Hepatocyte (in vitro differentiated cells): Measurements from ENCODE around the gene POLG2. TPM values are rescaled to one million over a fixed set of nuclear protein-coding genes. Genes with fewer than 3 reads are reported as not detected.

Source experiments
- DNase-seq: peaks from one replicate; pipeline ENCODE4 v3.0.0-alpha.2; 2016; ENCODE audit warnings: low spot score
- H2AFZ ChIP-seq: fragments of 200-600 bp; sonication (generic); 2 replicates; pipeline ENCODE4 v1.6.0; 2016; ENCODE audit warnings: antibody characterized with exemption, mild to moderate bottlenecking
- H3K27ac ChIP-seq: fragments of 200-600 bp; sonication (generic); 2 replicates; pipeline ENCODE4 v1.5.1; 2016; ENCODE audit warnings: mild to moderate bottlenecking
- H3K27me3 ChIP-seq: fragments of 200-600 bp; sonication (generic); 2 replicates; pipeline ENCODE4 v1.6.1; 2016
- H3K36me3 ChIP-seq: fragments of 200-600 bp; sonication (generic); replicated peaks from 2 replicates; pipeline ENCODE4 v1.5.1; 2016; ENCODE audit warnings: low read depth; ENCODE audit not compliant: insufficient read depth
- H3K4me1 ChIP-seq: fragments of 200-600 bp; sonication (generic); 2 replicates; pipeline ENCODE4 v1.5.1; 2016; ENCODE audit warnings: mild to moderate bottlenecking, moderate library complexity; ENCODE audit not compliant: insufficient read depth
- H3K4me2 ChIP-seq: fragments of 200-600 bp; sonication (generic); 2 replicates; pipeline ENCODE4 v1.6.0; 2016
- H3K4me3 ChIP-seq: fragments of 200-600 bp; sonication (generic); 2 replicates; pipeline ENCODE4 v1.5.1; 2016; ENCODE audit warnings: mild to moderate bottlenecking
- H3K79me2 ChIP-seq: fragments of 200-600 bp; sonication (generic); 2 replicates; pipeline ENCODE4 v1.6.0; 2017; ENCODE audit warnings: mild to moderate bottlenecking
- H3K9me2 ChIP-seq: fragments of 200-600 bp; sonication (generic); replicated peaks from 2 replicates; pipeline ENCODE4 v1.6.0; 2017; ENCODE audit warnings: mild to moderate bottlenecking; ENCODE audit not compliant: insufficient read depth
- H3K9me3 ChIP-seq: fragments of 200-600 bp; sonication (generic); 2 replicates; pipeline ENCODE4 v1.5.1; 2016; ENCODE audit warnings: low read depth, mild to moderate bottlenecking
- H4K20me1 ChIP-seq: fragments of 200-600 bp; sonication (generic); 2 replicates; pipeline ENCODE4 v1.6.0; 2016; ENCODE audit warnings: mild to moderate bottlenecking; ENCODE audit not compliant: insufficient read depth, poor library complexity, severe bottlenecking
- EZH2 ChIP-seq: fragments of 200-600 bp; sonication (generic); IDR thresholded peaks from 2 replicates; pipeline ENCODE4 v1.6.1; 2016; ENCODE audit warnings: antibody characterized with exemption, mild to moderate bottlenecking, borderline replicate concordance
- EZH2phosphoT487 ChIP-seq: fragments of 200-600 bp; sonication (generic); IDR thresholded peaks from one replicate; pipeline ENCODE4 v1.6.1; 2018; ENCODE audit warnings: antibody characterized with exemption, mild to moderate bottlenecking, low read depth, moderate library complexity; ENCODE audit not compliant: unreplicated experiment, severe bottlenecking
- WGBS: methylation state at CpG from one replicate; pipeline ENCODE4 v1.1.6; 2016; ENCODE audit warnings: low lambda C conversion rate; ENCODE audit errors: missing lambda C conversion rate; 5-methylcytosine and 5-hydroxymethylcytosine counted together
- polyA plus RNA-seq: library from polyadenylated mRNA; unstranded; fragments of >200 nt; fragmentation: Nextera tagmentation; extraction: Ambion mirVana; gene quantifications from 2 replicates; pipeline ENCODE4 v1.2.1, GENCODE V29; 2016
- total RNA-seq: library from RNA; depleted of rRNA; stranded (reverse); fragments of >200 nt; gene quantifications from 2 replicates; pipeline ENCODE4 v1.2.3, GENCODE V29; 2014
- TF ChIP-seq, protein P1 (sequence below): fragments of 200-600 bp; sonication (generic); IDR thresholded peaks from 2 replicates; pipeline ENCODE4 v1.5.1; 2016; ENCODE audit warnings: antibody characterized with exemption, mild to moderate bottlenecking; ENCODE audit not compliant: poor library complexity

The POLG2 gene
- total RNA-seq (8.1 and 8.3 TPM in 2 replicates), polyA plus RNA-seq (9.7 and 18.5 TPM in 2 replicates)

DNA sequence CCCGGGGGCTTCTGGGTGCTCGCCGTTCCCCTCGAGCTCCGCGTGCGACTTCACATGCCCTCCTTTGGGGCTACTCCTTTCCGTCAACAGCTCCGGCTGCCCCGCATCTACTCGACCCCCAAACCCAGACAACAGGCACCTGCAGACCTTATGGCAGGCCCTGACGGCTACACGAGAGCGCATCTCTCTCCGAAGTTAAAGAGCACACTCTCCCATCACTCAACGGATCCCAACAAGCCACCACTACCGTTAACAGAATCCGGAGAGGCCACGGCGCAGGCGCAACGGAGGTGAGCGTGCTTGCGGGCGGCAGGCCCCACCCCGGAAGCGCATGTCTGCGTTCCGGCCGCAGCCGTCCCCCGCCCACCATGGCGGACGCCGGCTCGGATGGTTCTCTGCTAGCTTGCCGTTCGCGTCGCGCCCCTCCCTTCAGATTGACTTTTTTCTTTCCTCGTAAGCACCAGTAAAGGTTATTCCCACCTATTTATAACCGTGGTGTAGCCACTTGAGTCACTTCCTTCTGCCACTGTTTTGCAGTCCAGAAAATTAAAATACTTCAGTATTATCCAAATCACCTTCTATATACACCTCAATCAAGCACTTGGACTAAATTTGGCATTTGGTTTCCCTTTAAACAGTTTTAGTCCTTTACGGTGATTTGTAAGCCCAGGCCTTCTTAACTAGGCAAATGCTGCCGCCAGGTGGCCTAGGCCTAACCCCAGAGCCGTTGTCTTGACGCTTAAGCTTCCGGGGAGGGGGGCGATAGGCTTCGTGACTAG, at the start of gene POLG2:
Gene POLG2, minus strand, starts transcription at position 269 of the 779 bp plus-strand sequence. Its CDS starts 86 bp downstream, at position 183.
- Histone ChIP-seq H2AFZ (peak within 1 kb of the TSS; percentile 74), H3K4me3 (peak within 1 kb of the TSS; percentile 60), H3K27ac (peak within 1 kb of the TSS; percentile 93), H3K36me3 (peaks cover 13% of the 10 kb centered on the region), H3K9me3 (no peaks in the 10 kb centered on the region), H4K20me1 (peaks cover 40% of the 10 kb centered on the region), H3K4me2 (peak within 1 kb of the TSS; percentile 80), H3K9me2 (no peaks in the 10 kb centered on the region), H3K79me2 (peaks cover 57% of the 10 kb centered on the region), H3K4me1 (peaks cover 22% of the 10 kb centered on the region), H3K27me3 (no peaks in the 10 kb centered on the region)
- 2% methylated on average over 50 of the region's 50 CpGs for WGBS
- TF ChIP-seq EZH2: no peak
- TF ChIP-seq, protein P1, sequence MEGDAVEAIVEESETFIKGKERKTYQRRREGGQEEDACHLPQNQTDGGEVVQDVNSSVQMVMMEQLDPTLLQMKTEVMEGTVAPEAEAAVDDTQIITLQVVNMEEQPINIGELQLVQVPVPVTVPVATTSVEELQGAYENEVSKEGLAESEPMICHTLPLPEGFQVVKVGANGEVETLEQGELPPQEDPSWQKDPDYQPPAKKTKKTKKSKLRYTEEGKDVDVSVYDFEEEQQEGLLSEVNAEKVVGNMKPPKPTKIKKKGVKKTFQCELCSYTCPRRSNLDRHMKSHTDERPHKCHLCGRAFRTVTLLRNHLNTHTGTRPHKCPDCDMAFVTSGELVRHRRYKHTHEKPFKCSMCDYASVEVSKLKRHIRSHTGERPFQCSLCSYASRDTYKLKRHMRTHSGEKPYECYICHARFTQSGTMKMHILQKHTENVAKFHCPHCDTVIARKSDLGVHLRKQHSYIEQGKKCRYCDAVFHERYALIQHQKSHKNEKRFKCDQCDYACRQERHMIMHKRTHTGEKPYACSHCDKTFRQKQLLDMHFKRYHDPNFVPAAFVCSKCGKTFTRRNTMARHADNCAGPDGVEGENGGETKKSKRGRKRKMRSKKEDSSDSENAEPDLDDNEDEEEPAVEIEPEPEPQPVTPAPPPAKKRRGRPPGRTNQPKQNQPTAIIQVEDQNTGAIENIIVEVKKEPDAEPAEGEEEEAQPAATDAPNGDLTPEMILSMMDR: peak; percentile 56
- peak; percentile 97 for DNase-seq

GRCh38 chr17:64544742-64545141, 47.9 kb upstream of the POLG2 start:
- DNase-seq: no peak
- Histone ChIP-seq H3K4me2 (no peak overlapping the region), H3K36me3 (no peaks in the 10 kb centered on the region), H4K20me1 (no peaks in the 10 kb centered on the region), H3K4me3 (no peak overlapping the region), H3K79me2 (no peaks in the 10 kb centered on the region), H3K9me3 (no peaks in the 10 kb centered on the region), H3K9me2 (no peaks in the 10 kb centered on the region), H3K27ac (no peak overlapping the region), H3K4me1 (no peaks in the 10 kb centered on the region), H2AFZ (no peak overlapping the region), H3K27me3 (no peaks in the 10 kb centered on the region)
- WGBS: 98% methylated on average over 2 of the region's 2 CpGs
- TF ChIP-seq, protein P1: no peak
- TF ChIP-seq EZH2 (no peak), EZH2phosphoT487 (no peak)

- H3K79me2 ChIP-seq: no peaks in the 10 kb centered on the region
- H3K4me3 ChIP-seq: no peak overlapping the region
- no peaks in the 10 kb centered on the region for H3K36me3 ChIP-seq
- DNase-seq: no peak
- H3K4me2 ChIP-seq: no peak overlapping the region
- H3K27ac ChIP-seq: no peak overlapping the region
- H4K20me1 ChIP-seq: no peaks in the 10 kb centered on the region
- TF ChIP-seq EZH2phosphoT487: no peak
- no peak for TF ChIP-seq EZH2
- TF ChIP-seq, protein P1: no peak
- H3K27me3 ChIP-seq: no peaks in the 10 kb centered on the region
- WGBS: 89% methylated on average over 5 of the region's 5 CpGs
- no peak overlapping the region for H2AFZ ChIP-seq
- no peaks in the 10 kb centered on the region for H3K9me2 ChIP-seq
- no peaks in the 10 kb centered on the region for H3K9me3 ChIP-seq
- H3K4me1 ChIP-seq: no peaks in the 10 kb centered on the region
These were observed 43.4 kb upstream of the POLG2 start for GRCh38 chr17:64540118-64540776.
